ENCODE results near the gene RNASET2. TPM values are rescaled to one million over a fixed set of nuclear protein-coding genes. Genes with fewer than 3 reads are reported as not detected.

Gene RNASET2
- total RNA-seq, 1 donor from 2014 or later = 135 TPM

- POLR2A ChIA-PET = no interaction called here
- peaks cover 13% of the 10 kb centered on the region for H3K36me3 Mint-ChIP-seq (ENCODE audit: low read depth)
- no peak for DNase-seq
- no peaks in the 10 kb centered on the region for H3K9me3 Mint-ChIP-seq
- no peaks in the 10 kb centered on the region for H3K27me3 Mint-ChIP-seq
- peak overlapping the region; percentile 84 for H3K27ac Mint-ChIP-seq
- H3K4me3 Mint-ChIP-seq = peak overlapping the region; percentile 21
- intact Hi-C loops (cut with micrococcal nuclease) = loop anchor here (2.0 kb wide), 1 partner anchor 43 kb away; no protein-coding TSS in a partner anchor
- ATAC-seq (ENCODE audit: low read depth) = no peak
- H3K4me1 Mint-ChIP-seq = peaks cover 63% of the 10 kb centered on the region
- no peak for TF ChIP-seq CTCF (IDR thresholded peaks at IDR 0.05)
- CTCF ChIA-PET = no interaction called here
Observed at GRCh38 chr6:166907871-166908806, 48.2 kb downstream of the RNASET2 start.

GRCh38 chr6:166907373-166907841, 48.9 kb downstream of the RNASET2 start:
- Mint-ChIP-seq H3K4me1 (peaks cover 63% of the 10 kb centered on the region), H3K4me3 (peak overlapping the region; percentile 49), H3K9me3 (no peaks in the 10 kb centered on the region), H3K27ac (peak overlapping the region; percentile 84), H3K27me3 (no peaks in the 10 kb centered on the region), H3K36me3 (ENCODE audit: low read depth) (peaks cover 13% of the 10 kb centered on the region)
- peak; percentile 86 for ATAC-seq (ENCODE audit: low read depth)
- CTCF ChIA-PET = no interaction called here
- POLR2A ChIA-PET = no interaction called here
- no peak for TF ChIP-seq CTCF (IDR thresholded peaks at IDR 0.05)
- intact Hi-C loops (cut with micrococcal nuclease) = loop anchor here (2.0 kb wide), 1 partner anchor 43 kb away; no protein-coding TSS in a partner anchor
- DNase-seq = no peak

GRCh38 chr6:166906376-166907044, 49.8 kb downstream of the RNASET2 start:
- Mint-ChIP-seq H3K9me3 (peaks cover 2% of the 10 kb centered on the region), H3K4me1 (peaks cover 57% of the 10 kb centered on the region), H3K36me3 (ENCODE audit: low read depth) (peaks cover 12% of the 10 kb centered on the region), H3K27ac (peak overlapping the region; percentile 84), H3K27me3 (no peaks in the 10 kb centered on the region), H3K4me3 (no peak overlapping the region)
- intact Hi-C loops (cut with micrococcal nuclease) = loop anchor here (2.0 kb wide), 1 partner anchor 44 kb away; no protein-coding TSS in a partner anchor
- CTCF ChIA-PET = no interaction called here
- ATAC-seq (ENCODE audit: low read depth) (no peak), DNase-seq (no peak)
- TF ChIP-seq CTCF (IDR thresholded peaks at IDR 0.05) = no peak
- POLR2A ChIA-PET = no interaction called here

GRCh38 chr6:166905505-166906134, 50.7 kb downstream of the RNASET2 start:
- intact Hi-C loops (cut with micrococcal nuclease) = loop anchor here (2.0 kb wide), 1 partner anchor 45 kb away; no protein-coding TSS in a partner anchor
- ChIA-PET POLR2A (no interaction called here), CTCF (no interaction called here)
- H3K4me1 Mint-ChIP-seq = peaks cover 50% of the 10 kb centered on the region
- H3K27me3 Mint-ChIP-seq = no peaks in the 10 kb centered on the region
- no peak for ATAC-seq (ENCODE audit: low read depth)
- peaks cover 7% of the 10 kb centered on the region for H3K9me3 Mint-ChIP-seq
- no peak overlapping the region for H3K4me3 Mint-ChIP-seq
- no peak for DNase-seq
- TF ChIP-seq CTCF (IDR thresholded peaks at IDR 0.05) = no peak
- H3K27ac Mint-ChIP-seq = no peak overlapping the region
- peaks cover 9% of the 10 kb centered on the region for H3K36me3 Mint-ChIP-seq (ENCODE audit: low read depth)

Data from activated B cell treated with CpG ODN at 0.5 μM for 24 hours (primary cell).